T47D (cell line): ENCODE results near the gene SPRED2.
"Not testable (repeated sequence)": the region's sequence is repeated elsewhere in the genome, so short reads cannot be mapped to it uniquely, and the experiment has no call there.

Source experiments
- DNase-seq, 2 experiments: peaks; one replicate each; pipeline versions ENCODE4 v3.0.0 to v3.0.0-alpha.2; 2011 to 2012; ENCODE audit warnings: low read depth in 1 of 2, low spot score in 1 of 2
- JUND ChIP-seq: IDR thresholded peaks from 2 replicates; pipeline ENCODE4 v1.6.1; 2012; ENCODE audit warnings: low read depth
- in situ Hi-C: cut with HindIII; loops from 2 replicates; pipeline ENCODE4 v1.10.0; 2016; ENCODE audit warnings: low sequenced_read_pairs, low pct_unique_long_range_greater_than_20kb

The SPRED2 gene

DNA sequence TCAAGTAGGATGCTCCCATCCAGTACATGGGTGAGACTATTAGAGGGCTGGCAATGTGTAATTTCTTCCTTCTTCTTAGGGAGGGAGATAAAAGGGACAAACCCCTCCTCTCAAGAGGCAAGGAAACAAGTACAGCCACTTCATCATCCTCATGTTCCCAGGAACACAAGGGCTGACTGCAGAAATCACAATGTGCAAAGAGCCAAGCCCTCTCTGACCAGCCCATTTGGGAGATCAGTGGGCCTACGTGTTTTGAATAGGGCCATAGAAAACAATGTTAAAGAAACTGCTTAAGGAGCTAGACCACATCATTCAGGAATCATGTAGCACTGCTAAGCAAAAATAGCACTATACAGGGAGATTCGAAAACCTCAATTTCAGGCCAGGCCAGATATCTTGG lies 107.3 kb downstream of the SPRED2 start:
- no peak for DNase-seq
- in situ Hi-C loops: no loop called here
- no peak for TF ChIP-seq JUND

DNA sequence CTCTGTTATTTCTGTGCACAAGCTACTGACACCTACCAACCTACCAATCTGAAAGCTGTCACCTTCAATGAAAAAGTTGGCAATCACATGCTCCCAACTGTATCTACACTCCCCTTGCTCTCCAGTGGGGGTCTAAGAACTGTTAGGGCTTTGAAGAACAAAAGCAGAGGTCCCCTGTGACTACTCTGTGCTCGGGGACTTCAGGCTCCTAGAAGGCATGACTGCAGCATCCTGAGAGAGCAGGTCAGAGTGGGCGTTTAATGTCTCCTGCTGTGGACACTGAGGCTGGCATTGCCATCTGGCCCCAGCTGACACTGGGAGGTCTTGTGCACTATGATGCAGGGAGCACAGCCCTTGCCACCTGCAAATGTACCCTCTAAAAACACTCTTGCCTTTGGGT lies 111.5 kb downstream of the SPRED2 start:
- TF ChIP-seq JUND: no peak
- in situ Hi-C loops: no loop called here
- no peak for DNase-seq

DNA sequence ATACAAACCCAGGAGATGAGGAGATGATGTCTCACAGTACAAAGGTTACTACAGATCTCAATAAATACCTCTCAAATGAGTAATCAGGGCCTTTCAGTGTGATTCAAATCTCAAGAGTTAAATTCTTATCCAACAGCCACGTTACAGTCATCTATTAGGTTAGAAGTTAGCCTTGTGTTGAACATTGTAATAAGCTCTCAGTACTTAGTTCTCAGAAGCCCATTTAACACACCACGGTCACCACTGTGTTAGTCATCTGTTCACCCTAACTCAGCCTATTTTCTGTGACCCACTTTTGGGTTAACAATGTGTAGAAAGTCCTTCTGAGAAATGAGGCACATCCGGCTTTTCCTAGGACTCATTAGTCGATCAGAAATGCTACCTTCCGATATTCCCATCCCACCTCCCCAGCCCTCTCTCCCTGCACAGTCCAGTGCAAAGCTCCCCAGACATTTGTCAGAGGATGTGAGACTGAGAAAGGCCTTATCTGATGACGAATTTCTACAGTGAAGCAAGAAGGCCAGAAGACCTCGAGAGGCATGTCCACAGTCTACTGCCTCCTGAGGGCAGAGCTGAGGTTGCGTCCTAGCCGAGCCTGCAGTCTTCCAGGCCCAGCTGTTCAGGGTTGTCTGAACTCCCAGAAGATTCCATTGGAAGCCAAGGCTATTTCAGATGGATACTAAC lies 112.2 kb downstream of the SPRED2 start:
- peak in 1 of 2 experiments; percentile 37 for DNase-seq
- no peak for TF ChIP-seq JUND
- in situ Hi-C loops: no loop called here

DNA sequence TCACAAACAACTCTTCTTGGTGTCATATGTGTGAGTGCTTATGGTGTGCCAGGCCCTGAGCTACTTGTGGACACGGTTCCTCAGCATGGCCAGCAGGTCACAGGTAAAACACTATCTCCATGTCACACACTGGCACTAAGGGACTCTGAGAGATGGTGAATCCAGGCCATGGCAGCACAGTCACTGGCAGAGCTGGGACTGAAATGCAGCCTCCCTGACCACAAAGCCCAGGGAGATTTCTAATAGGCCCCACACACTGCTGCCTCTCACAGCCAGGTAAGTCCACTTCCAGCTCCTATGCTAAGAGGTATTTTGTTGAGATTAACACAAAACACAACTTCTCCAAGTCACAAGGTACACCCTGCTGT lies 112.7 kb downstream of the SPRED2 start:
- in situ Hi-C loops: no loop called here
- no peak for TF ChIP-seq JUND

DNA sequence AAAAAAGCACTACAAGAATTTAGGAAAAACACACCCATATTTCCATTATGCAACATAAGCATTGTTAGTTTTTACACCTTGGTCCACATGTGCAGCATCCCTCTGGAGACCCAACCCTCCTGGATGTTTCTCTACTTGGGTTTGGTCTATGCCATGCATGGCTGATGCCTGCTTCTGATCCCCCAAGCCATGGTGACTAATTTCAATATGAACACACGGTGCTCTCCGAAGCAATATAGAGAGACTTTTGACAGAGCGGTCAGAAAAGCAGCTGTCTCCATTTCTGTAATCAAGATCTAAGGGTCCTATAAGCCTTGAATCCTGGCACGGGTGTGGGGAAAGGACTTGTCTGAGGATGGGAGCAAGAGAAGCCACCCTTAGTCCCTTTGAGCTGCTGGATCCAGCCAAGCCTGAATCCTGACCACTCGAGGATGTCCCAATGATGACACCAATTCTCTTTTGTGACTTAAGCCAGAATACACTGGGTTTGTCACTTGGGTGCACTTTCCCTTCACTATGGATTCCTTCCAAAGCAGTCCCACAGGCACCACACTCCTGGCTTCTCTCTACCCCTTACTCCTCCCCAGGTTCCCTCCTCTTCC lies 113.2 kb downstream of the SPRED2 start:
- no peak for DNase-seq
- in situ Hi-C loops: no loop called here
- no peak for TF ChIP-seq JUND

More for the DNA sequence above, 112.7 kb downstream of the SPRED2 start:
- DNase-seq: no peak

DNA sequence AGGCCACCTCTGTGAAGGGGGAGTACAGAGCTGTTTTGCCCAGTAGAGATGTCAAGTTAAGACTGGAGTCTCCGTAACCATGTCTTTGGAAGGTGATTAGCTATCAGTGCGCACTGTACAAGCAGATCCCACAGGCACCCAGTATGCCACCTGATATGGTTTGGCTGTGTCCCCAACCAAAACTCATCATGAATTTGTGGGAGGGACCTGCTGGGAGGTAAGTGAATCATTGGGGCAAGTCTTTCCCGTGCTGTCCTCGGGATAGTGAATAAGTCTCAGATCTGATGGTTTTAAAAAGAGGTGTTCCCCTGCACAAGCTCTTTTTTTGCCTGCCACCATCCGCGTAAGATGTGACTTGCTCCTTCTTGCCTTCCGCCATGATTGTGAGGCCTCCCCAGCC lies 114.6 kb downstream of the SPRED2 start:
- in situ Hi-C loops: no loop called here
- no peak for TF ChIP-seq JUND
- DNase-seq: no peak

DNA sequence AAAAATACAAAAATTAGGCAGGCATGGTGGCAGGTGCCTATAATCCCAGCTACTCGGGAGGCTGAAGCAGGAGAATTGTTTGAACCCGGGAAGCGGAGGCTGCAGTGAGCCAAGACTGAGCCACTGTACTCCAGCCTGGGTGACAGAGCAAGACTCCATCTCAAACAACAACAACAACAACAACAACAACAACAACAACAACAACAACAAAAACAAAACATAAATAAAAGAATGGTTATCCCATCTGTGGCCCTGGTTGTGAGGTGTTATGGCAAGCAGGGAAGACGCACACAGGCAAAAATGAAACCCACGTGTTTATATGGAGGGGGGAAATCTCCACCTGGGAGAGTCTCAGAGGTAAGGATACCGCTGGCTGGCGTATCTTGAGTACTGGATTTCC lies 115.0 kb downstream of the SPRED2 start:
- in situ Hi-C loops, DNase-seq: not testable (repeated sequence)

DNA sequence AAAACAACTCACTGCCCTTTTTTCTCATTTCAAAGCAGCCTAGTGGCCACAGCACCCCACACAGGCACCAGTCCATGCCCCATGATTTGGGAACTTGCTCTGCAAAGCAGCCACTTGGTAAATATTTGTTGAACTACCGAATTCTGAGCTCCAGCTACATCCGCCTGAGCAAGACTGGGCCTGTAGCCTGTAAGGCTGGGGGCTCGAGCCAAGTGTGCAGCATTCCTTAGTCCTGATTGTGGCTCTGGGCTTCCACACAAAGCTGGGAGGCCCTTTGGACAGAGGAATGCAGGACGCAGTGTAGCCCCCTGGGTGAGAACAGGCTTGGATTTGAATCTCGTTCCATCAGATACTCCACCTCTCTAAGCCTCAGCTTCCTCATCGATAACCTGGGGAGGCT lies 116.3 kb downstream of the SPRED2 start:
- in situ Hi-C loops: no loop called here
- TF ChIP-seq JUND: peak; percentile 56; the same call in 1 of the 2 replicates
- peak; percentile 46 to 98 for DNase-seq

DNA sequence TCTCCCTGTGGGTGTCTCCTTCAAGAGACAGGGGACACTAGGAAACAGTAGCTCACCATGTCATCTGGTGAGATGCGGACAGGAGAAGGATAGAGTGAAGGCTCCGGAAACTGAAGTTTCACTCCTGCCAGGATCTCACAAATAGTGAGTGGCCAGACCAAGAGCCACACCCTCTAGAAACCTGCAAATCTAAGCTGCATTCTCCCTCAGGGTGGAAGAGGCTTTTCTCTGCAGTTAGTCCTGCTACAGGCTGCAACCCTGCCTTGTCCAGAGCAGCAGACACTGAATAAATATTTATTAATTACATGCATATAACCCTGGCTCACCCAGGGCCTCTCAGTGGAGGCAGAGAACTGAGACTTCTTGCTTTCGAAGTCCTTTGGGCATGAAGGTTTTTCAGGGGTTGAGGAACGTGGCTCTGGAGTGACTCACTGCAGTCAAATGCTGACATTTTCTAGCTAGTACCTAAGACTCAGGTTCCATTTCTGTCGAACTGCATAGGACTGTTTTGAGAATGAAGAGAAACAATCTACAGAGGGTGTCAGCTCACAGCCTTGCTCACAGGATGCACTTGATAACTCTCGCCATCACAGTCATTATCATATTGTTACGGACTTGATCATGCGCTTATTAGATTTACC lies 117.5 kb downstream of the SPRED2 start:
- DNase-seq: no peak
- no peak for TF ChIP-seq JUND
- in situ Hi-C loops: no loop called here

DNA sequence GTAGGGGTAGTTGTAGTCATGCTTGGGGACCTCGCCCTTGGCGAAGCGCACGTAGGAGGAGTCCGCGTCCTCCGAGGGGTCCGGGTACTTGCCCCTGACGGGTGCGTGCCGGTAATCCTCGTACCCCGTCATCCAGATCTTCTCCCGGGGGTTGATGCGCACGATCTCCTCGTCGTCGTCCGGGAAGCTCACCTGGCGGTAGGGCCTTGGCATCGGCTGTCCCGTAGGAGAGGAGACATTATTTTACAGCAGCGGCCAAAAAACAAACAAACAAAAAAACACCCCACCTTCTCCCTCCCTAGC lies 118.5 kb downstream of the SPRED2 start:
- TF ChIP-seq JUND: no peak
- DNase-seq: no peak
- in situ Hi-C loops: no loop called here

DNA sequence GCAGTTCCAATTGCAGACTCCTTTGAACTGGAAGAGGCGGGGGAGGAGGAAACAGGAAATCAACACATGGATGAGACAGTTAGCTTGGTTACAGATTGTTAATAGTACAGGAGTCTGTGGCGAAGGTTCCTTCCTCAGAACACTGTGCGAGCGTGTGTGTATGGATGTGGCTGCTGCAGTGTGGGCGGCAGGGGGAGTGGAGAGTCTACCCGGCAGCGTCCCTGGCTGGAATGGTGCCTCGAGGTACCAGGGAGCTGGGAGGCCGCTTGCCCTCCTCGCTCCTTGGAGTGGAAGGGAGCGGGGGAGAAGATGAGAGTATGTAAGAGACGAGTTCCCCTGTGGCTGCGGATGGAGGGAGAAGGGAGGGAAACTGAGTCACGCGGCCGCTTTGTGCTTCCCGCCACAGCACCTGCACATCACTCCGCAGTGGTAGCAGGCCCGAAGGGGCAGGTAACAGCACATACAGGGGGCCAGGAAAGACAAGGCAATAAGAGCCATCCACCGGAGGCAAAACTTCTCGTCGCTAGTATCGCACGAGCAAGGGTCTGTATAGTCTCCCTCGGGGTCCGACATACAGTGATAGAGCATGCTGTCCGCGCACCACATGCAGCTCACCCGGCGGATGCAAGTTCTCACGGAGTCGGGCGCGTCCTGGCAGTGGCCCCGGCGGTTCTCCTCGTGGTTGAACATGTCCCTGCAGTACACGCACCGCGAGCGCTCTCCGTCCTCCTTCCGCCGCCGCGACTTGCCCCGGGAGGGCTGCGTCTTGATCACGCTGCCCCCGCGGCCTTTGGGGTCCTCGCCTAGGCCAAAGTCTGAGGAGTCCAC lies 119.1 kb downstream of the SPRED2 start:
- in situ Hi-C loops: no loop called here
- no peak for TF ChIP-seq JUND
- no peak for DNase-seq

DNA sequence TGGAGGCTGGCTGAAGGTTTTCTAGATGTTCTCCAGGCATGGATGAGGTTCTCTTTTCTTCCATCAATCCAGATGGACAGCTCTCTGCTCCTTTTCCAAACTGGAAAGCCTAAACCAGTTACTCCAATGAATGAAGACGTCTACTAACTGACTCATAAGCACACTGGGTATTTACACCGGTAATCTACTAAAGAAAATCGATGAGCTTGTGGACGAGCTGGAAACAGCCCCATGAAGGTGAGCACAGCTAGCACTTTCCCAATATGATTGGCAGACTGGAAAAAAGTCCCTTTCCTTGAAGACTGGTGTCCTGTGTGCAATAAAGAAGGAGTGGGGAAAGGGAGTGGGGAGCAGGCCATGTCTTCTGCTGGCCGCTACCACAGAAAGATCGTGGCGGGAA lies 120.8 kb downstream of the SPRED2 start:
- DNase-seq: no peak
- in situ Hi-C loops: no loop called here
- TF ChIP-seq JUND: no peak

DNA sequence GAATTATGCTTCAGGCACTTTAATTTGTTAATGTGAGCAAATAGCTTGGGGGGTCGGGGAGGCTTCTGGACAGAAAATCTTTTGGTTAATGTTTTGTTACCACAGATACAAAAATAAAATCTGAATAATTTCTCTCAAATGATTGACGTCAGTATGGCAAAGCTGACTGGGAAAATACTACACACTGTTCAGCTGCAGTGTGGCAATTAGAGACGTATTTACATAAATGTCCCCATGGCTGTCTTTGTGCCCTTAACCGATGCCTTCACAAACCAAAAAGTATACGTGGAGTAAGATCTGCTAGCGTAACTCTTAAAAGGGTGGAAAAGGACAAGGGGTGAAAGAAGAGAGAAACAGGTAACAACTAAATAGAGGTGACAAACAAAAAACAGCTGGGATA lies 121.3 kb downstream of the SPRED2 start:
- TF ChIP-seq JUND: no peak
- DNase-seq: peak in 1 of 2 experiments; percentile 44
- in situ Hi-C loops: no loop called here
